DND-41 (cell line): ENCODE data around the gene ROPN1B.

Source experiments
- CTCF ChIP-seq: IDR thresholded peaks from 2 replicates; pipeline ENCODE4 v1.5.1; 2012; ENCODE audit warnings: borderline replicate concordance, low read length, moderate library complexity, mild to moderate bottlenecking; ENCODE audit not compliant: poor library complexity, severe bottlenecking; ENCODE audit errors: extremely low read depth
- EZH2 ChIP-seq: IDR thresholded peaks from 3 replicates; pipeline ENCODE4 v1.6.1; 2012; ENCODE audit warnings: borderline replicate concordance, low read depth, mild to moderate bottlenecking, moderate library complexity, low read length, inconsistent platforms; ENCODE audit not compliant: severe bottlenecking

DNA sequence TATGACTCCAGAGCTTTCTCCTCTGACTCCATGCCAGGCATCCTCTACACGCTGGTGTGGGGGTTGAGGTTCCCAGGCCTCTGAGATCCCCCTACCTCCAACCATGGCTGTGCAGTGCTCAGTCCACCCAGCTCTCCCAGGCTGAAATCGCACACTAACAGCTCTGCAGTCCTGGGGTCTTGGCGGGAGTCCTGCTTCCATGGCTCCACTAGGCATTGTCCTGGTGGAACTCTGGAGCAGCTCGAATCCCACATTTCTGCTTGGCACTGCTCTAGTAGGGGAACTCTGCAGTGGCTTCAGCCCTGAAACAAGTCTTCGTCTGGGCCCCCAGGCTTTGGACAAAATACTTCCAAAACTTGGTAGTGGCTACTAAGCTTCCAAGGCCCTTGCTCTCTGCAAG, 50.7 kb downstream of the ROPN1B start:
- TF ChIP-seq CTCF = no peak
- TF ChIP-seq EZH2 = no peak
